ENCODE data around the gene PRDM1.

PRDM1 gene

DNA sequence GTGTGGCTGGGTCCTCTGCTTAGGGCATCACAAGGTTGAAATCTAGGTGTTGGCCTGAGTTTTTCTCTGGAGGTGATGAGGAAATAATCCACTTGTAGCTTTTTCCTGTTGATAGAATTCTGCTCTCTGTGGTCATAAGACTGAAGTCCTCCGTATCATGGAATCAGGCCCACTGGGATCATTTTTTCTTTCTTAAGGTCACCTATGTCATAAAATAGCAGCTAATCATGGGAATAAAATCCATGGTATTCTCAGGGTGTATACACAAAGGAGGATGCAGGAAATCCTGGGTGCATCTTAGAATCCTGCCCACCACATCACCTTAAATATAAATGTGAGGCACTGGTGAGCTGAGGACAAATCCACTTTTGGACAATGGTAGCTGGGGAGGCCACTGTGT, 72.7 kb downstream of the PRDM1 start:
- intact Hi-C loops (cut with DNase I) = no loop called here
- no peak for DNase-seq

All from posterior cingulate gyrus (tissue), 11 donors.